ENCODE results near the gene ANKLE1. TPM values are rescaled to one million over a fixed set of nuclear protein-coding genes. Genes with fewer than 3 reads are reported as not detected.

The ANKLE1 gene
- total and polyA plus RNA-seq, 10 of the 15 experiments (the other 5 are each of a cell fraction or from before 2014, with no cell fraction given) = 2.2 to 17.9 (median 10.9) TPM

DNA sequence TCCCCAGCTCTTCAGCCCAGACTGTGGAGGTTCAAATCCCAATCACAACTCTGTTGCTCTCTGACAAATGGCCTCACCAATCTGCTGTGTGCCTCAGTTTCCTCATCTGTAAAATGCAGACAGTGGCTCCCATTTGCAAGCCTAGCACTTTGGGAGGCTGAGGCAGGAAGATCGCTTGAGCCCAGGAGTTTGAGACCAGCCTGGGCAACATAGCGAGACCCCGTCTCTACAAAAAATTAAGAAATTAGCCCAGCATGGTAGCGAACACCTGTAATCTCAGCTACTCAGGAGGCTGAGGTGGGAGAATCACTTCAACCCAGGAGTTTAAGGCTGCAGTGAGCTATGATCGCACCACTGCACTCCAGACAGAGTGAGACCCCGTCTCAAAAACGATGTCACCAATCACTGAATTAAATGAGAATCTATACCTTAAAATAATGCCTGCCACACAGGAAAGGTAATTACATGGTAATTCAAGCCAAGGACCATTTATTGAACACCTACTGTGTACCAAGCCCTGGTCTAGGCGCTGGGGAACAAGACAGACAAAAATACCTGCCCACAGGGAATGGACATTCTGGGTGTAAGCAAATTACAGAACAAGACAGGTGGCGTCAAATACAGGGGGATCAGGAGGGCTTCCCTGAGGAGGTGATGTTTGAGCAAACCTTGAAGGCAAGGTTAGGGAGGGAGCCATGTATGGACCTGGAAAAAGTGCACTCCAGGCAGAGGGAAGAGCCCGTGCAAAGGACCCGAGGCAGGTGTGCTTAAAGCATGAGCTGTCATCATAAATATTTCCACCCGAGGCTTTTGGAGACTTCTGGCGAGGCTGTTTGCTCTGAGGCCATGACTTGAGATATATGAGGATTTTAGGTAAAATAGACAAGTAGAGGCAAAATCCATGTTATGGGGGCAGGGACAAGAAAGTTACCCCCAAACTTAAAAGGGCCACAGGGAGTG, 43.7 kb upstream of the ANKLE1 start:
- SMC1A ChIA-PET (ENCODE audit: uncharacterized antibody, unreplicated experiment) = no interaction called here
- no peak overlapping the region for H3K4me2 ChIP-seq (ENCODE audit: control insufficient read depth, insufficient read depth)
- peaks cover 10% of the 10 kb centered on the region for H3K79me2 ChIP-seq (ENCODE audit: control insufficient read depth, insufficient read depth, low read length)
- H3K9me3 ChIP-seq (replicated peaks; ENCODE audit: control insufficient read depth, insufficient read depth, low read length) = no peaks in the 10 kb centered on the region
- WGBS (ENCODE audit: insufficient coverage, insufficient replicate concordance, low lambda C conversion rate, missing lambda C conversion rate) = 75% methylated on average over 13 of the region's 13 CpGs
- H3K27me3 ChIP-seq (replicated peaks in 1 of 2; ENCODE audit: control insufficient read depth in 2 of 2, insufficient read depth in 2 of 2, low read length in 1 of 2) = no peaks in the 10 kb centered on the region
- DNase-seq (ENCODE audit: low read depth, low spot score) (no peak), ATAC-seq (no peak), FAIRE-seq (no peak)
- BruUV-seq (replicated peaks) = no TSS peak
- H3K27ac ChIP-seq (ENCODE audit: control insufficient read depth, insufficient read depth) = no peak overlapping the region
- CTCF ChIA-PET = no interaction called here
- H2AFZ ChIP-seq (ENCODE audit: control insufficient read depth, low read depth, low read length) = no peak overlapping the region
- no peak overlapping the region for H3K4me3 ChIP-seq
- intact Hi-C loops (cut with micrococcal nuclease; ENCODE audit: unreplicated experiment) = no loop called here
- no peaks in the 10 kb centered on the region for H4K20me1 ChIP-seq (ENCODE audit: control insufficient read depth, insufficient read depth)
- POLR2A ChIA-PET = interaction anchor here (0.5 to 0.9 kb wide), 4 partner anchors 15 to 609 kb away, joined by 3 to 5 read pairs (median 3); no protein-coding TSS in a partner anchor
- peaks cover 9% of the 10 kb centered on the region for H3K4me1 ChIP-seq (ENCODE audit: control insufficient read depth, insufficient read depth, low read length)
- H3K36me3 ChIP-seq (ENCODE audit: control insufficient read depth in 2 of 2, insufficient read depth in 2 of 2, low read length in 1 of 2) = peaks cover 0 to 2% of the 10 kb centered on the region in 2 experiments; a peak in 1 of 4 replicates
- H3K9ac ChIP-seq (ENCODE audit: control insufficient read depth, insufficient read depth, low read length) = no peak overlapping the region
- in situ Hi-C loops (cut with MboI) = no loop called here
- RAD21 ChIA-PET (ENCODE audit: unreplicated experiment) = no interaction called here
- no peak for TF ChIP-seq NFYB (IDR thresholded peaks at IDR 0.05; ENCODE audit: insufficient read depth, low read depth, low read length)
- TF ChIP-seq MEF2A (IDR thresholded peaks at IDR 0.05; ENCODE audit: insufficient read depth, low read depth, low read length) = no peak
- TF ChIP-seq ZBTB40 (IDR thresholded peaks at IDR 0.05; ENCODE audit: borderline replicate concordance) = no peak
- no peak for TF ChIP-seq BCL3 (IDR thresholded peaks at IDR 0.05; ENCODE audit: borderline replicate concordance, insufficient read depth, low read depth, low read length, poor library complexity, severe bottlenecking)
- TF ChIP-seq FOS (IDR thresholded peaks at IDR 0.05; ENCODE audit: borderline replicate concordance, extremely low read depth, insufficient read length) = no peak
- no peak for TF ChIP-seq NRF1 (conservative IDR thresholded peaks at IDR 0.05; ENCODE audit: low read depth, low read length)
- no peak for TF ChIP-seq ETV6 (conservative IDR thresholded peaks at IDR 0.05 in 1 of 2, IDR thresholded peaks at IDR 0.05 in 1 of 2; ENCODE audit: borderline replicate concordance in 1 of 2, low read depth in 1 of 2)
- no peak for TF ChIP-seq NKRF (conservative IDR thresholded peaks at IDR 0.05)
- no peak for TF ChIP-seq MLLT1 (IDR thresholded peaks at IDR 0.05)
- no peak for TF ChIP-seq NFYA (IDR thresholded peaks at IDR 0.05; ENCODE audit: borderline replicate concordance, low read depth, low read length)
- no peak for TF ChIP-seq EP300 (IDR thresholded peaks at IDR 0.05; ENCODE audit: borderline replicate concordance in 1 of 2, control insufficient read depth in 1 of 2, low read depth in 2 of 2, low read length in 2 of 2)

Measured in GM12878 (cell line).